ENCODE data around the gene PARP1.

PARP1 gene

DNA sequence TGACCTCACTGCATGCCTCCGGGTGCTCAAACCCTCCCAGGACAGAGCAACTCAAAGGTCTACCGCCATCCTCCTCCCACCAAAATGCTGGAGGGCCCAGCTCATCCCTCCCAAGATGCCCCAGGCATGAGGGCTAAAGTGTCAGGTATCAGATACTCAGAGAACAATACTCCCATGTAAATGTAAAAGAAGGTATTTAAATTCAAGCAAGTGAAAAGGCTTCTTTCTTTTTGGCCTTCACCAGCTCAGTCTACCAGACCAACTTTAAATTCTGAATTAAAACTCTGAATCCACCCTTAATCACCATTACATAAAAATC is 3.0 kb downstream of the PARP1 start:
- no peak for DNase-seq

- DNase-seq, result no peak
Observed at GRCh38 chr1:226404063-226404903, 3.6 kb downstream of the PARP1 start.

GRCh38 chr1:226403201-226404034 is 4.5 kb downstream of the PARP1 start:
- DNase-seq, result no peak

DNA sequence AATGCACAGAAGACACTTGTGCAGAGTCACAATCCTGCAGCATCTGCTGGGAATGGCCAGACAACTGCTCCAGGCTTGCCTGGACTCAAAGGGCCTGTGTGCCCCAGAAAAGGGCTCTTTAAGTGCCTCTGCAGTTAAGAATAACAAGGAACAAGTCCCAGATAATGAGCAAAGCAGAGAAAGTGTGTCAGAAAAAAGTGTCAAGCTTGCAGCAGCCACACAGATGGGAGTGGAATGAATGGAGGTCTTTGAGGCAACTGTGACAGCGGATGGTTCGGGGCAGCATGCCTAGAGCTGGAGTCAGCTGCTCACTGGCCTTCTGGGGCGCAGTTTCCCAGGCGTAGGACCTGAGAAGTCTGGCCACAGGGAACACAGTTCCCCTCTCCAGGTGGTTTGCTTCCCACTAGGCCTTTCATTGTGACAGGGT is 5.1 kb downstream of the PARP1 start:
- no peak for DNase-seq

GRCh38 chr1:226401355-226402303 is 6.3 kb downstream of the PARP1 start:
- no peak for DNase-seq

DNA sequence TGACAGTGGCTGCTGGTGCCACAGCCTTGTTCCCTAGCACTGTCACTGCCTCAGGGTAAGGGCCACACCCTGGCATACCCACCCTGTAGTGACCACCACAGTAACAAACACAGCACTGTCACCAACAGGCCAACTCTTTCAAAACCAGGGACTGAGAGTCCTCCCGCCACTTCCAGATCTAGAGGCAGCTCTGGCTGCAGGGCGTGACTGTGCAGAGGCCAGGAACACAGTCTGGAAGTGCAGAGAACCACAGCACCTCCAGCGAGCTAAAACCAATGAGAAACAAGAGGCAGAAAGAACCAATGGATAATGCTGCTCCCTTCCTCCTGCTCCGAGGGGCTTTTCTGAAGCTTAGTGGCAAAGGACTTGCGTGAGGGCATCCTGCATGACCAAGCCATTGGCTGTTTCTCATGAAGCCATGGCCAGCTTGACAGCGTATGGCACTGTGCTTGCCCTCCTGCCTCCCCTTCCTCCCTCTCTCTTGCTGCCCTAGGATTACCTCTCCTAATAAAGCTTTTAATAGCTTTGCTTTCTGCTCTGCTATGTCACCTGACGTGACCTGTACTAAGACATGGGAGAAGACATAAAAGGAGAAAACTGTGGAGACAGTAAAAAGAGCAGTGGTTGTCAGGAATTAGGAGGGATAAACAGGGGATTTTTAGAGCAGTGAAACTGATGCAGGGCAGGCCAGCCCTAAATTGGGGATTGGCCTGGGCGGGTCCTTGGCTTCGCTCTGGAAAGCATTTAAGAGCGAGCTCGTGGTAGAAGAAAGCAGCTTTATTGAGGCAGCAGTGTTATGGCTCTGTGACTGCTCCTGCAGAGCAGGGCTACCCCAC is 7.2 kb downstream of the PARP1 start:
- DNase-seq, result no peak

DNA sequence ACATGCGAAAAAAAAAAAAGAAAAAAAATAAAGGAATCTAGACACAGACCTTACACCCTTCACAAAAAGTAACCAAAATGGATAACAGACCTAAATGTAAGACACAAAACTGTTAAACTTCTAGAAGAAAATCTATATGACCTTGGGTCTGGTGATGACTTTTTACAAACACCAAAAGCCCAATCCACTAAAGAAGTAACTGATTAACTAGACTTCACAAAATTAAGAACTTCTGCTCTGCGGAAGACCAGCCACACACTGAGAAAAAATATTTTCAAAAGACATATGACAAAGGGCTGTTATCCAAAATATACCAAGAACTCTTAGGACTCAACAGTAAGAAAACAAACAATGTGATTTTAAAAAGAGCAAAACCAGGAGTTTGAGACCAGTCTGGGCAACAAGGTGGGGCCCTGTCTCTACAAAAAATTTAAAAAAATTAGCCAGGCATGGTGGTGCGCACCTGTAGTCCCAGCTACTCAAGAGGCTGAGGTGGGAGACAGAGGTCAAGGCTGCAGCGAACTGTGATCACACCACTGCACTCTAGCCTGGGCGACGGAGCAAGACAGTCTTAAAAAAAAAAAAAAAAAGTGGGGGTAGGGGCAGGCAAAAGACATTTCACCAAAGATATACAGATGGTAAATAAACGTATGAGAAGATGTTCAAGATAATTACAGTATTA is 9.8 kb downstream of the PARP1 start:
- DNase-seq, result no peak

DNA sequence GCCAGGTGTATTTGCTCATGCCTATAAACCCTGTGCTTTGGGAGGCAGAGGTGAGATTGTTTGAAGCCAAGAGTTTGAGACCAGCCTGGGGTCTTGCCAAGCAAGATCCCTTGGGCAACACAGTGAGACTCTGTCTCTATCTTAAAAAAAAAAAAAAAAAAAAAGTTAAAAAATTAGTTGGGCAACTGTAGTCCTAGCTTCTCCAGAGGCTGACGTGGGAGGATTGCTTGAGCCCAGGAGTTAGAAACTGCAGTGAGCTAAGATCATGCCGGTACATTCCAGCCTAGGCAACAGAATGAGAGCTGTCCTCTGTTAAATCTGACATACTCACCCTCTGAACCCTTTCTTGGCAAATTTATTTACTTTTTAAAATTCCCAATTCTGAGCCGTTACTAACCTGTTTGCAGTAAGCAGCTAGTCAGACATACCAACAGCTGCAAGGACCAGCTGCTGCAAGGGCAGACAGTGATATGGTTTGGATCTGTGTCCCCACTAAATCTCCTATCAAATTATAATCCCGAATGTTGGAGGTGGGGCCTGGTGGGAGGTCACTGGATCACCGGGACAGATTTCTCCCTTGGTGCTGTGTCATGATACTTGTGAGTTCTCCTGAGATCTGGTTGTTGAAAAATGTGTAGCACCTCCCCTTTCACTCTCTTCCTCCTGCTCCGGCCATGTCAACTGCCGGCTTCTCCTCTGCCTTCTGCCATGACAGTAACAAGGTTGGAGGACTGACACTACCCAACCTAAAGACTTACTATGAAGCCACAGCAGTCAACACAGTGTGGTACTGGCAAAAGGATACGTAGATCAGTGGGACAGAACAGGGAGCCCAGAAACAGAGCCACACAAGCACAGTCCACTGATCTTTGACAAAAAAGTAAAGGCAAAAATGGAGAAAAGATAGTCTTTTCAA is 10.6 kb downstream of the PARP1 start:
- DNase-seq, result no peak

DNA sequence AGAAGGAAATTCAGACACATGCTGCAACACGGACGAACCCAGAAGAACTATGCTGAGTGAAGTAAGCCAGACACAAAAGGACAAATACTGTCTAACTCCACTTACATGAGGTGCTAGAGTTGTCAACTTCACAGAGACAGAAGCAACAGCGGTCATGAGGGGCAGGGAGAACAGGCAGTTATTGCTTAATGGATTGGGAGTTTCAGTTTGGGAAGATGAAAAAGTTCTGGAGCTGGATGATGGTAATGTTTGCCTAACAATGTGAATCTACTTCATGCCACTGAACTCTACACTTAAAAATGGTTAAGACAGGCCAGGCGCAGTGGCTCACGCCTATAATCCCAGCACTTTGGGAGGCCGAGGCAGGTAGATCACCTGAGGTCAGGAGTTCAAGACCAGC is 12.1 kb downstream of the PARP1 start:
- no peak for DNase-seq

- DNase-seq, result no peak
Observed at GRCh38 chr1:226394462-226394861, 13.4 kb downstream of the PARP1 start.

- DNase-seq, result no peak
Observed at GRCh38 chr1:226390681-226391080, 17.2 kb downstream of the PARP1 start.

GRCh38 chr1:226388131-226388530 is 19.8 kb downstream of the PARP1 start:
- DNase-seq, result no peak

- DNase-seq, result no peak
Observed at GRCh38 chr1:226384717-226385116, 23.2 kb downstream of the PARP1 start.

DNA sequence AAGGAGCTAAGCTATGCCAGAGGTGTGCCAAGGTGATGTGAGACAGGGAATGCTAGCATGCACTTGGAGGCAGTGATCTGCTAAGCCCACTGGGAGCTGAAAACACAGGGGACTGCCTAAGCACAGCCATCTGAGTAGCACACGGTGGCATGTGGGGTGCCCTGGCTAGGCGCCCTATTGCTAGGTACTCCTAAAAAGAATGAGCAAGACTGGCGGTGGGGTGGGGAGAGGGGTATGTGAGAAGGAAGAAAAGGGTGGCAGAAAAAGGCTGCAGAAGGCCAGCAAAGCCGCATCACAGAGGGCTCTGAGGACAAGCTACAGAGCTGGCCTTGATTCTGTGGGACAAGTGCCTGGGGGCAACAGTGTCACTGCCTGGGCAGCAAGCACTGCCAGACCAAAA is 23.9 kb downstream of the PARP1 start:
- DNase-seq, result no peak

DNA sequence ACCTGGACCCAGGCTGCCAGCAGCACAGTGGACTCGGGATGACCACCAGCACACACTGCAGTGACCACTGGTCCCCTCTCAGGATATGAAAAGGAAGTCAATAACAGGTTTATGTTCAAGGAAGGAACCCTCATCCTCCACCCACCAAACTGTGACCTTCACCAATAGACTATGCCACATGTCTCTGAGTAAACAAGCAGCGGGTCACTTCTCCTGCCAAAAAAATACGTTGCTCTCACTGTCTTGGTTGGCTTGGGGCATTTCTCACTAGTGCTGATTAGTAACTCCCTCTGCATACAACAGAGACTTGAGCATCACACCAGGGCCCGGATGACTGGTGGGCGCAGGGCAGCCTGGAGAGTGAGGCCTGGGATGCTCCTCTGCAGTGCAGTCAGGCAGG is 25.9 kb downstream of the PARP1 start:
- no peak for DNase-seq

DNA sequence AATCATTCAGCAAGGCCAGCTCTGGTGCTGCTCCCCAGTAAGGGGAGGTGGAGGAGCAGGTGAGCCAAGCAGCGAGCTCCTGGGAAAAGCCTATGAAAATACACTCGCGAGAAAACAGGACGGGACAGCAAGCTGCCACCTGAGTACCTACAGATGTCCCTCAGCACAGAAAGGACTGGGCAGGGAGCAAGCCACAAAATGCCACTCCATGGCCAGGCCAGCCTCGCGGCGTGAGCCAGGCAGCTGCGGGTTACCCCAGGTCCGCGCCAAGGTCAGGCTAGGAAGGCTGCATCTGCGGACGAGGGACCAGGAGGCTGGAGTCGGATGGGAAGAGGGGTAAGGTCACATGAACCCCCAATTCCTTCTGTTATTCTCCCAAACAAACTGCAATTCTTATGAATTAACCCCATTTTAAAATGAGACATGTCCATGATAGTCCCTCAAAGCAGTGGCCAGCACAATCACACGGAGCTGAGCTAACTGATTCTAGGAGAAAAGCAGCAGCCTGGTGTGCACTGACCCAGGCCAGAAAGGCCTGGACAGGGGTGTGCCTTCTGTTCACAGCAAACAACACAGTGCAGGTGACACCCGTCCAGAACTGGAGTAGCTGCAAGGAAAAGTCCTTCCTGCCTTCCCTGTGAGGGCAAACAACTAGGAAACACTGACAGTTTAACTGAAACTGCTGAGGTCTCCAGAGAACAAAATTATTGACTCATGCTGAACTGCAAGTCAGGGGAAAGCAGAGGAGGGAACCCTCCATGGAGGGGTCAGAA is 26.5 kb downstream of the PARP1 start:
- no peak for DNase-seq

GRCh38 chr1:226378071-226378470 is 29.8 kb downstream of the PARP1 start:
- DNase-seq, result no peak

DNA sequence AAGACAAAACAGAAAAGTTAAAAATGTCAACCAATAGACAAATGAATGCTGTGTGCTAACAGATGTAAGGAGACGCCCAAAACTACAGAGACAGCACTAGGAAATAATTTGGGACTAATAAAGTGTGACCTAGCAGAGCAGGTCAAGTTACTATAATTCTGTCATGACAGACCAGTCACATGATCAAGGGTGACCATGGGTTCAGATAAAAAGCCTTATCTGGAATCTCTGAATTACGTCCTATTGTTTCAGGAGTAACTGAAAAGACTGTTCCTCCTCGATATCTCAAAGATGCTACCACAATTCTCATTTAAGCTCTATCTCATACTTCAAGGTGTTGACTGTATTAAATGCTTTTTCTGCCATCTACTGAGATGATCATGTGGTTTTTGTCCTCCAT is 31.6 kb downstream of the PARP1 start:
- no peak for DNase-seq

- DNase-seq, result no peak
Observed at GRCh38 chr1:226373376-226373775, 34.5 kb downstream of the PARP1 start.

DNA sequence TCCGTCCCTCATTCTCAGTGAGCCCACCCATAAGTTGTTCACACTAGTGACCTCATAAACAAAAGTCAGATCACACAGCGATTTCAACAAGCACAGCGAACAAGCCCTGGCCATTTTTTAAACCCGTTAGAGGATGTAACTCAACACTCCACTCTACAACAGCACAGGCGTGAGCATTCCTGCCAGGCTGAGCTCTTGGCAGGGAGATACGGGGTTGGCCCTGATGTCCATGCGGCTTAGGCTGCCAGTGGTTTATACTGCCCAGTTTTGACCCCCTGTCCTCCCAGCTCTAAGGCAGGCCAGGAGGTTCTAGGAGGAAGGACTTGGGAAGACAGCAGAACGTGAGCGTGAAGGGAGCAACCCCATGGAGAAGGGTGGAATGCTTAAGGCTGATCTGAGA is 35.0 kb downstream of the PARP1 start:
- no peak for DNase-seq

Measured in activated CD8-positive, alpha-beta memory T cell treated with anti-CD3 and anti-CD28 coated beads, Interleukin-2, amount 50 U/mL, for 4 hours (primary cell).